GM12873 (cell line): ENCODE data around the gene CCS.

Experiments
- CTCF ChIP-seq: IDR thresholded peaks from 2 replicates; pipeline ENCODE4 v1.5.1; 2012; ENCODE audit warnings: low read depth, mild to moderate bottlenecking, moderate library complexity, low read length, control low read depth; ENCODE audit not compliant: insufficient read depth; ENCODE audit errors: missing control alignments

CCS gene

GRCh38 chr11:66548041-66548440 is 44.9 kb upstream of the CCS start:
- TF ChIP-seq CTCF: no peak

- TF ChIP-seq CTCF: no peak
These were observed 44.0 kb upstream of the CCS start for GRCh38 chr11:66548774-66549630.

GRCh38 chr11:66549696-66550095 is 43.3 kb upstream of the CCS start:
- no peak for TF ChIP-seq CTCF

- TF ChIP-seq CTCF: no peak
These were observed 42.1 kb upstream of the CCS start for GRCh38 chr11:66550887-66551286.

GRCh38 chr11:66554602-66555001 is 38.4 kb upstream of the CCS start:
- TF ChIP-seq CTCF: no peak

- TF ChIP-seq CTCF: no peak
These were observed 37.6 kb upstream of the CCS start for GRCh38 chr11:66555416-66555815.

- TF ChIP-seq CTCF: no peak
These were observed 36.9 kb upstream of the CCS start for GRCh38 chr11:66556086-66556485.
